OCI-LY3 (cell line): Measurements from ENCODE around the gene CCT6A.
"Not testable (repeated sequence)": the region's sequence is repeated elsewhere in the genome, so short reads cannot be mapped to it uniquely, and the experiment has no call there.

Experiments used
- H2AFZ ChIP-seq: fragments of 200-600, 300-600 bp; shearing (Covaris generic); 2 replicates; pipeline ENCODE4 v1.6.0; 2014; ENCODE audit warnings: antibody characterized with exemption, low read depth, low read length
- H3K27ac ChIP-seq: fragments of 200-600, 300-600 bp; sonication (generic); 2 replicates; pipeline ENCODE4 v1.5.1; 2014; ENCODE audit warnings: mild to moderate bottlenecking, low read length, moderate library complexity, mixed read lengths
- H3K27me3 ChIP-seq: fragments of 200-600, 300-600 bp; sonication (generic); 2 replicates; pipeline ENCODE4 v1.6.1; 2014; ENCODE audit warnings: low read depth, low read length, mixed read lengths
- H3K36me3 ChIP-seq: fragments of 200-600, 300-600 bp; sonication (generic); replicated peaks from 2 replicates; pipeline ENCODE3; 2014; ENCODE audit warnings: low read depth, low read length, mixed read lengths
- H3K4me1 ChIP-seq: fragments of 300-600, 200-600 bp; sonication (generic); 2 replicates; pipeline ENCODE4 v1.6.1; 2014; ENCODE audit warnings: low read length, mixed read lengths
- H3K4me2 ChIP-seq: fragments of 200-600, 300-600 bp; sonication (generic); 2 replicates; pipeline ENCODE4 v1.6.1; 2014; ENCODE audit warnings: low read length, mixed read lengths
- H3K4me3 ChIP-seq: fragments of 300-600, 200-600 bp; sonication (generic); 2 replicates; pipeline ENCODE4 v1.5.1; 2014; ENCODE audit warnings: antibody characterized with exemption, mild to moderate bottlenecking, low read length, moderate library complexity
- H3K79me2 ChIP-seq: fragments of 300-600, 200-600 bp; shearing (Covaris generic); 2 replicates; pipeline ENCODE4 v1.6.1; 2014; ENCODE audit warnings: mild to moderate bottlenecking, low read length, mixed read lengths
- H3K9ac ChIP-seq: fragments of 300-600, 200-600 bp; shearing (Covaris generic); 2 replicates; pipeline ENCODE4 v1.6.0; 2014; ENCODE audit warnings: mild to moderate bottlenecking, low read length, moderate library complexity
- H3K9me3 ChIP-seq: fragments of 200-600, 300-600 bp; shearing (Covaris generic); 2 replicates; pipeline ENCODE4 v1.6.1; 2014; ENCODE audit warnings: low read length, mixed read lengths; ENCODE audit not compliant: insufficient read depth
- H4K20me1 ChIP-seq: fragments of 200-600, 300-600 bp; sonication (generic); 2 replicates; pipeline ENCODE4 v1.6.1; 2016; ENCODE audit warnings: low read length, mixed read lengths; ENCODE audit not compliant: insufficient read depth
- EZH2phosphoT487 ChIP-seq: fragments of 200-600 bp; shearing (Covaris generic); IDR thresholded peaks from 2 replicates; pipeline ENCODE4 v1.6.1; 2018; ENCODE audit warnings: antibody characterized with exemption, mixed run types, low read depth
- TF ChIP-seq, protein P1 (sequence below): fragments of 200-600, 300-600 bp; sonication (generic); IDR thresholded peaks from 2 replicates; pipeline ENCODE4 v1.5.1; 2014; ENCODE audit warnings: antibody characterized with exemption, low read length, low read depth

Gene CCT6A

GRCh38 chr7:56040730-56041129 lies 10.8 kb upstream of the CCT6A start:
- Histone ChIP-seq H3K79me2 (no peaks in the 10 kb centered on the region), H3K27me3 (no peaks in the 10 kb centered on the region), H3K9ac (no peak overlapping the region), H3K9me3 (no peaks in the 10 kb centered on the region), H3K4me3 (no peak overlapping the region), H2AFZ (no peak overlapping the region), H4K20me1 (no peaks in the 10 kb centered on the region), H3K36me3 (no peaks in the 10 kb centered on the region), H3K4me1 (no peaks in the 10 kb centered on the region), H3K27ac (no peak overlapping the region), H3K4me2 (no peak overlapping the region)
- TF ChIP-seq, protein P1, sequence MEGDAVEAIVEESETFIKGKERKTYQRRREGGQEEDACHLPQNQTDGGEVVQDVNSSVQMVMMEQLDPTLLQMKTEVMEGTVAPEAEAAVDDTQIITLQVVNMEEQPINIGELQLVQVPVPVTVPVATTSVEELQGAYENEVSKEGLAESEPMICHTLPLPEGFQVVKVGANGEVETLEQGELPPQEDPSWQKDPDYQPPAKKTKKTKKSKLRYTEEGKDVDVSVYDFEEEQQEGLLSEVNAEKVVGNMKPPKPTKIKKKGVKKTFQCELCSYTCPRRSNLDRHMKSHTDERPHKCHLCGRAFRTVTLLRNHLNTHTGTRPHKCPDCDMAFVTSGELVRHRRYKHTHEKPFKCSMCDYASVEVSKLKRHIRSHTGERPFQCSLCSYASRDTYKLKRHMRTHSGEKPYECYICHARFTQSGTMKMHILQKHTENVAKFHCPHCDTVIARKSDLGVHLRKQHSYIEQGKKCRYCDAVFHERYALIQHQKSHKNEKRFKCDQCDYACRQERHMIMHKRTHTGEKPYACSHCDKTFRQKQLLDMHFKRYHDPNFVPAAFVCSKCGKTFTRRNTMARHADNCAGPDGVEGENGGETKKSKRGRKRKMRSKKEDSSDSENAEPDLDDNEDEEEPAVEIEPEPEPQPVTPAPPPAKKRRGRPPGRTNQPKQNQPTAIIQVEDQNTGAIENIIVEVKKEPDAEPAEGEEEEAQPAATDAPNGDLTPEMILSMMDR = no peak
- TF ChIP-seq EZH2phosphoT487 = no peak

DNA sequence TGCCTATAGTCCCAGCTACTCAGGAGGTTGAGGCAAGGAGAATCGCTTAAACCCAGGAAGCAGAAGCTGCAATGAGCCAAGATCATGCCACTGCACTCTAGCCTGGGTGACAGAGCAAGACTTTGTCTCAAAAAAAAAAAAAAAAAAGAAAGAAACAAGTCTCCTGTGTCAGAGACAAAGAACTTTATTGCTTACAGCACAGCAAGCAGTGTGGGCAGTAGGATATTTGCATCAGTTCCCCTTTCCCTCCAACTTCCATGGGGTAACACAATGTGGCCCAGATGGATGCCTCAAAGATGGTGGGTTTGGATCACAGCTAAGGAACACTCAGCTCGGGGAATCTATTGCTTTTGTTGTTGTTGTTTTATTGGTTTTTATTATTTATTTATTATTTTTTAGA lies 5.8 kb upstream of the CCT6A start:
- H3K27me3 ChIP-seq, H2AFZ ChIP-seq, H3K4me2 ChIP-seq, H3K9me3 ChIP-seq, H3K9ac ChIP-seq, H3K4me1 ChIP-seq, H3K4me3 ChIP-seq, H3K36me3 ChIP-seq, H3K27ac ChIP-seq, H4K20me1 ChIP-seq: not testable (repeated sequence)
- peaks cover 15% of the 10 kb centered on the region for H3K79me2 ChIP-seq

- no peak overlapping the region for H3K4me3 ChIP-seq
- no peaks in the 10 kb centered on the region for H4K20me1 ChIP-seq
- no peak overlapping the region for H3K9ac ChIP-seq
- H3K27me3 ChIP-seq = no peaks in the 10 kb centered on the region
- H2AFZ ChIP-seq = no peak overlapping the region
- TF ChIP-seq, protein P1 = no peak
- TF ChIP-seq EZH2phosphoT487 = no peak
- no peaks in the 10 kb centered on the region for H3K36me3 ChIP-seq
- no peak overlapping the region for H3K4me2 ChIP-seq
- H3K4me1 ChIP-seq = peaks cover 9% of the 10 kb centered on the region
- no peaks in the 10 kb centered on the region for H3K9me3 ChIP-seq
- peaks cover 25% of the 10 kb centered on the region for H3K79me2 ChIP-seq
- H3K27ac ChIP-seq = no peak overlapping the region
Measured at GRCh38 chr7:56046721-56047445, 4.7 kb upstream of the CCT6A start.

- not testable (repeated sequence) for H3K27ac ChIP-seq, H3K9me3 ChIP-seq, H3K4me2 ChIP-seq, H3K4me3 ChIP-seq, H3K27me3 ChIP-seq, H3K4me1 ChIP-seq, H3K36me3 ChIP-seq, H4K20me1 ChIP-seq, H3K9ac ChIP-seq, H2AFZ ChIP-seq
- peaks cover 32% of the 10 kb centered on the region for H3K79me2 ChIP-seq
Measured at GRCh38 chr7:56047446-56048116, 4.0 kb upstream of the CCT6A start.

DNA sequence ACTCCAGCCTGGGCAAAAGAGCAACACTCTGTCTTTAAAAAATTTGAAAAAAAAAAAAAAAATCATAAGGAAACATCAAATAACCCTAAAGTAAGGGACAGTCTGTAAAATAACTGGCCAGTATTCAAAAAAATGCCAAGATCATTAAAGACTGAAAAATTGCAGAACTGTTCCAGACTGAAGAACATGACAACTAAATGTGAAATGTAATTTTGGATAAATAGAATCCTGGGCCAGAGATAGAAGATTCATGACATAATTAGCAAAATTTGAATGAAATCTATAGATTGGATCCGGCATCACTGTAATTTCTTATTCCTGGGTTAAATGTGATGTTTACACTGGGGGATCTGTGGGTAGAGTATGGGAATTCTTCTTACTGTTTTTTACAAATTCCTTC lies 3.3 kb upstream of the CCT6A start:
- peaks cover 38% of the 10 kb centered on the region for H3K79me2 ChIP-seq
- H3K4me1 ChIP-seq = peaks cover 15% of the 10 kb centered on the region
- H3K9me3 ChIP-seq = no peaks in the 10 kb centered on the region
- no peak overlapping the region for H3K9ac ChIP-seq
- no peaks in the 10 kb centered on the region for H3K27me3 ChIP-seq
- no peaks in the 10 kb centered on the region for H4K20me1 ChIP-seq
- H3K4me2 ChIP-seq = no peak overlapping the region
- H3K4me3 ChIP-seq = no peak overlapping the region
- H3K27ac ChIP-seq = no peak overlapping the region
- H2AFZ ChIP-seq = no peak overlapping the region
- peaks cover 5% of the 10 kb centered on the region for H3K36me3 ChIP-seq
- TF ChIP-seq, protein P1 = no peak
- TF ChIP-seq EZH2phosphoT487 = no peak

DNA sequence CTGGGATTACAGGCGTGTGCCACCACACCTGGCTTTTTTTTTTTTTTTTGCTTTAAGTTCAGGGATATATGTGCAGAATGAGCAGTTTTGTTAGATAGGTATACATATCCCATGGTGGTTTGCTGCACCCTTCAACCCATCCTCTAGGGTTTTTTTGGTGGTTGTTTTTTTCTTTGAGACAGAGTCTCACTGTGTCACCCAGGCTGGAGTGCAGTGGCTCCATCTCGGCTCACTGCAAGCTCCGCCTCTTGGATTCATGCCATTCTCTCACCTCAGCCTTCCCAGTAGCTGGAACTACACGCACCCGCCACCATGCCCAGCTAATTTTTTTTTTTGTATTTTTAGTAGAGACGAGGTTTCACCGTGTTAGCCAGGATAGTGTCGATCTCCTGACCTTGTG lies 2.8 kb upstream of the CCT6A start:
- not testable (repeated sequence) for H3K9me3 ChIP-seq, H2AFZ ChIP-seq, H3K27me3 ChIP-seq, H3K9ac ChIP-seq, H3K4me3 ChIP-seq, H3K27ac ChIP-seq, H4K20me1 ChIP-seq, H3K4me2 ChIP-seq, H3K36me3 ChIP-seq
- Histone ChIP-seq H3K4me1 (peaks cover 20% of the 10 kb centered on the region), H3K79me2 (peaks cover 43% of the 10 kb centered on the region)
